GM18519 (cell line): ENCODE results near the gene LAMB4.

Experiments
- ATAC-seq: cut with Tn5 transposase; IDR thresholded peaks from one replicate; pipeline ENCODE4 v1.9.1; 2021; ENCODE audit warnings: mild to moderate bottlenecking, moderate library complexity; ENCODE audit not compliant: unreplicated experiment, low FRiP score

The LAMB4 gene

GRCh38 chr7:107976620-107977019 is 153.5 kb downstream of the LAMB4 start:
- ATAC-seq = no peak

- no peak for ATAC-seq
Measured at GRCh38 chr7:107975394-107976013, 154.7 kb downstream of the LAMB4 start.

GRCh38 chr7:107973861-107974260 is 156.3 kb downstream of the LAMB4 start:
- ATAC-seq = no peak
